CD14-positive monocyte (primary cell): Measurements from ENCODE around the gene SIGLEC9. TPM values are rescaled to one million over a fixed set of nuclear protein-coding genes. Genes with fewer than 3 reads are reported as not detected.
A peak's percentile ranks its signal among the peaks of the same experiment; 100 is the strongest.

Experiments used
- DNase-seq, 3 donors: peaks; one replicate each; pipeline ENCODE4 v3.0.0-alpha.2; 2011 to 2022
- H2AFZ ChIP-seq: 2 replicates; pipeline ENCODE4 v1.6.0; 2012; ENCODE audit warnings: mild to moderate bottlenecking, low read depth, low read length, inconsistent platforms; ENCODE audit not compliant: insufficient read depth, poor library complexity, severe bottlenecking
- H3K27ac ChIP-seq, 2 donors: 1 replicate in 1 of 2; 2 replicates in 1 of 2; pipeline ENCODE4 v1.5.1; 2012 to 2013; ENCODE audit warnings: low read length in 2 of 2, control low read depth in 1 of 2, inconsistent platforms in 1 of 2, low read depth in 1 of 2, mild to moderate bottlenecking in 1 of 2
- H3K27me3 ChIP-seq, 2 donors: one replicate each; pipeline versions ENCODE4 v1.6.0 to v1.6.1; 2011 to 2013; ENCODE audit warnings: low read length in 2 of 2; ENCODE audit not compliant: control insufficient read depth in 2 of 2, insufficient read depth in 2 of 2
- H3K36me3 ChIP-seq, 2 donors: replicated peaks in 1 of 2; 1 replicate in 1 of 2; 2 replicates in 1 of 2; pipeline versions ENCODE4 v1.5.1 to v1.6.1; 2012 to 2013; ENCODE audit warnings: low read length in 2 of 2, control low read depth in 1 of 2, inconsistent platforms in 1 of 2, mild to moderate bottlenecking in 1 of 2; ENCODE audit not compliant: insufficient read depth in 2 of 2, control insufficient read depth in 1 of 2
- H3K4me1 ChIP-seq, 2 donors: 1 replicate in 1 of 2; 2 replicates in 1 of 2; pipeline versions ENCODE4 v1.5.1 to v1.6.1; 2012 to 2013; ENCODE audit warnings: low read length in 2 of 2, control low read depth in 1 of 2, inconsistent platforms in 1 of 2, mild to moderate bottlenecking in 1 of 2, moderate library complexity in 1 of 2; ENCODE audit not compliant: insufficient read depth in 2 of 2, control insufficient read depth in 1 of 2
- H3K4me2 ChIP-seq: replicated peaks from 2 replicates; pipeline ENCODE3; 2012; ENCODE audit warnings: low read length, moderate library complexity, mild to moderate bottlenecking; ENCODE audit not compliant: poor library complexity, severe bottlenecking; ENCODE audit errors: extremely low read depth
- H3K4me3 ChIP-seq, 3 experiments: fragments of 200-600 bp in 1 of 3; sonication (generic) in 1 of 3; replicated peaks in 1 of 3; 1 replicate in 2 of 3; 2 replicates in 1 of 3; pipeline ENCODE4 v1.5.1; 2011 to 2013; ENCODE audit warnings: low read length in 3 of 3, mild to moderate bottlenecking in 3 of 3, control low read depth in 2 of 3, low read depth in 2 of 3, inconsistent platforms in 1 of 3, moderate library complexity in 1 of 3
- H3K79me2 ChIP-seq: 2 replicates; pipeline ENCODE4 v1.6.0; 2012; ENCODE audit warnings: mild to moderate bottlenecking, control low read depth, inconsistent platforms, low read length, moderate library complexity; ENCODE audit not compliant: insufficient read depth
- H3K9ac ChIP-seq: 2 replicates; pipeline ENCODE4 v1.6.0; 2017; ENCODE audit warnings: low read length, mild to moderate bottlenecking; ENCODE audit not compliant: insufficient read depth, poor library complexity, severe bottlenecking
- H3K9me3 ChIP-seq, 2 donors: replicated peaks in 1 of 2; 1 replicate in 1 of 2; 2 replicates in 1 of 2; pipeline versions ENCODE4 v1.5.1 to v1.6.1; 2012 to 2013; ENCODE audit warnings: low read length in 2 of 2, control low read depth in 1 of 2; ENCODE audit not compliant: control insufficient read depth in 1 of 2, insufficient read depth in 1 of 2
- H4K20me1 ChIP-seq: 2 replicates; pipeline ENCODE4 v1.6.0; 2012; ENCODE audit warnings: mild to moderate bottlenecking, low read length, control low read depth, moderate library complexity; ENCODE audit not compliant: insufficient read depth
- H3K27ac Mint-ChIP-seq, 7 donors: one replicate each; pipeline ENCODE4 v1.8.0; 2020; ENCODE audit warnings: mild to moderate bottlenecking in 7 of 7, mixed read lengths in 7 of 7, moderate library complexity in 6 of 7, inconsistent platforms in 2 of 7
- H3K27me3 Mint-ChIP-seq, 3 donors: one replicate each; pipeline ENCODE4 v1.8.0; 2021 to 2022; ENCODE audit warnings: low read depth in 3 of 3, mild to moderate bottlenecking in 3 of 3, mixed read lengths in 3 of 3, moderate library complexity in 3 of 3, inconsistent platforms in 1 of 3
- H3K36me3 Mint-ChIP-seq, 2 donors: one replicate each; pipeline ENCODE4 v1.8.0; 2020; ENCODE audit warnings: mixed read lengths in 2 of 2, inconsistent platforms in 1 of 2, mild to moderate bottlenecking in 1 of 2
- H3K4me1 Mint-ChIP-seq: one replicate; pipeline ENCODE4 v1.8.0; 2020; ENCODE audit warnings: mild to moderate bottlenecking, mixed read lengths
- H3K4me3 Mint-ChIP-seq, 2 donors: one replicate each; pipeline ENCODE4 v1.8.0; 2020; ENCODE audit warnings: mild to moderate bottlenecking in 2 of 2, mixed read lengths in 2 of 2, moderate library complexity in 1 of 2
- H3K9me3 Mint-ChIP-seq, 7 donors: one replicate each; pipeline ENCODE4 v1.8.0; 2020 to 2022; ENCODE audit warnings: mixed read lengths in 7 of 7, mild to moderate bottlenecking in 6 of 7, moderate library complexity in 6 of 7, inconsistent platforms in 2 of 7
- WGBS: methylation state at CpG from one replicate; pipeline ENCODE4 v1.1.5; 2013; ENCODE audit warnings: missing lambda C conversion rate; ENCODE audit not compliant: insufficient coverage; 5-methylcytosine and 5-hydroxymethylcytosine counted together
- intact Hi-C, 2 donors: fragments of 100-400 bp; cut with micrococcal nuclease; formaldehyde crosslinking; loops; one replicate each; pipeline versions ENCODE4 v1.15.0 to v1.15.1; 2023
- polyA plus RNA-seq, 3 donors: library from polyadenylated mRNA; depleted of rRNA in 1 of 3; unstranded in 2 of 3; stranded (reverse) in 1 of 3; fragments of 300-500 nt in 2 of 3; fragments of >200 nt in 1 of 3; fragmentation: Illumina TruSeq in 2 of 3; gene quantifications; 1 replicate in 2 of 3; 2 replicates in 1 of 3; pipeline ENCODE4 v1.2.3, GENCODE V29; 2012 to 2021
- TF ChIP-seq, protein P1 (sequence below): fragments of 200-600 bp; IDR thresholded peaks from one replicate; pipeline ENCODE4 v1.8.0; 2022; ENCODE audit warnings: antibody characterized with exemption, mild to moderate bottlenecking

Gene SIGLEC9
- polyA plus RNA-seq, 3 donors = 87.5 to 137 (median 133) TPM

DNA sequence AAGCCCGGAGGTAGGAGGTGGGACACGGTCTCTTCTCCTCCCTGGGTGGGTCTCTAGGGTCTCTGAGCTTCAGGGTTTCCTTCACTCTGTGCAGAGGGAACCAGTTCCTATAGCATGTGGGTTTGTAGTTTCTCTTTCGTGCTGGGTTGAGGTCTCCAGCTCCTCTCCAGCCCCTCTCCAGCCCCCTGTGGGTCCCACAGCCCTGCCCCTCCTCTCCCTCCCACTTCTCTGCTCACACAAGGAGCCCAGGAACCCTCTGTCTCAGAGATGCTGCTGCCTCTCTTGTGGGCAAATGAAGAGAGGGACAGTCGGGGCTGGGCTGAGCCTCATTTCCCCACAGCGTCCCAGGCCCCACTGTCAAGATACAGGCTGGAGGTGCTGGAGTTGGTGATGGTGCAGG lies 18.8 kb downstream of the SIGLEC9 start:
- H3K4me3 Mint-ChIP-seq = peak overlapping the region; percentile 79 to 92
- peak overlapping the region; percentile 38 for H3K9ac ChIP-seq
- no peak for DNase-seq
- peaks cover 22 to 30% of the 10 kb centered on the region in 2 donors for H3K36me3 ChIP-seq
- H4K20me1 ChIP-seq = peaks cover 8% of the 10 kb centered on the region
- no peaks in the 10 kb centered on the region for H3K9me3 Mint-ChIP-seq
- H3K27me3 Mint-ChIP-seq = no peaks in the 10 kb centered on the region
- intact Hi-C loops = no loop called here
- H3K27me3 ChIP-seq = no peaks in the 10 kb centered on the region
- peaks cover 42 to 74% of the 10 kb centered on the region in 2 donors for H3K36me3 Mint-ChIP-seq
- peaks cover 97% of the 10 kb centered on the region for H3K4me1 Mint-ChIP-seq
- no peaks in the 10 kb centered on the region for H3K9me3 ChIP-seq
- TF ChIP-seq, protein P1, sequence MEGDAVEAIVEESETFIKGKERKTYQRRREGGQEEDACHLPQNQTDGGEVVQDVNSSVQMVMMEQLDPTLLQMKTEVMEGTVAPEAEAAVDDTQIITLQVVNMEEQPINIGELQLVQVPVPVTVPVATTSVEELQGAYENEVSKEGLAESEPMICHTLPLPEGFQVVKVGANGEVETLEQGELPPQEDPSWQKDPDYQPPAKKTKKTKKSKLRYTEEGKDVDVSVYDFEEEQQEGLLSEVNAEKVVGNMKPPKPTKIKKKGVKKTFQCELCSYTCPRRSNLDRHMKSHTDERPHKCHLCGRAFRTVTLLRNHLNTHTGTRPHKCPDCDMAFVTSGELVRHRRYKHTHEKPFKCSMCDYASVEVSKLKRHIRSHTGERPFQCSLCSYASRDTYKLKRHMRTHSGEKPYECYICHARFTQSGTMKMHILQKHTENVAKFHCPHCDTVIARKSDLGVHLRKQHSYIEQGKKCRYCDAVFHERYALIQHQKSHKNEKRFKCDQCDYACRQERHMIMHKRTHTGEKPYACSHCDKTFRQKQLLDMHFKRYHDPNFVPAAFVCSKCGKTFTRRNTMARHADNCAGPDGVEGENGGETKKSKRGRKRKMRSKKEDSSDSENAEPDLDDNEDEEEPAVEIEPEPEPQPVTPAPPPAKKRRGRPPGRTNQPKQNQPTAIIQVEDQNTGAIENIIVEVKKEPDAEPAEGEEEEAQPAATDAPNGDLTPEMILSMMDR = no peak
- WGBS = no CpG with 5 or more reads among the region's 5 CpGs
- peaks cover 99 to 100% of the 10 kb centered on the region in 2 donors for H3K4me1 ChIP-seq
- H2AFZ ChIP-seq = no peak overlapping the region
- H3K27ac ChIP-seq = peak overlapping the region; percentile 98 to 99
- peaks cover 75% of the 10 kb centered on the region for H3K79me2 ChIP-seq
- H3K4me3 ChIP-seq = peak overlapping the region; percentile 30 to 72 (median 44)
- peak overlapping the region; percentile 85 for H3K4me2 ChIP-seq
- H3K27ac Mint-ChIP-seq = peak overlapping the region in 6 of 7 donors; percentile 60 to 100 (median 84)

GRCh38 chr19:51144482-51145045 lies 19.9 kb downstream of the SIGLEC9 start:
- intact Hi-C loops = loop anchor here (5.0 kb wide), 2 partner anchors 32 to 37 kb away; partner anchors contain the start of gene CTU1 (in 1 of the 2)
- WGBS = 88% methylated on average over 7 of the region's 11 CpGs
- Histone ChIP-seq H4K20me1 (peaks cover 8% of the 10 kb centered on the region), H3K27ac (peak overlapping the region in 1 of 2 donors; percentile 99), H3K4me2 (peak overlapping the region; percentile 85), H3K9ac (peak overlapping the region; percentile 45), H2AFZ (no peak overlapping the region), H3K4me1 (peaks cover 98 to 100% of the 10 kb centered on the region in 2 donors), H3K27me3 (no peaks in the 10 kb centered on the region), H3K36me3 (peaks cover 22 to 30% of the 10 kb centered on the region in 2 donors), H3K4me3 (peak overlapping the region; percentile 30 to 72 (median 44)), H3K79me2 (peaks cover 84% of the 10 kb centered on the region), H3K9me3 (no peaks in the 10 kb centered on the region)
- H3K36me3 Mint-ChIP-seq = peaks cover 40 to 69% of the 10 kb centered on the region in 2 donors
- peak overlapping the region; percentile 45 to 92 for H3K4me3 Mint-ChIP-seq
- H3K27me3 Mint-ChIP-seq = no peaks in the 10 kb centered on the region
- H3K27ac Mint-ChIP-seq = peak overlapping the region in 1 of 7 donors; percentile 57
- no peaks in the 10 kb centered on the region for H3K9me3 Mint-ChIP-seq
- DNase-seq = no peak
- H3K4me1 Mint-ChIP-seq = peaks cover 97% of the 10 kb centered on the region
- TF ChIP-seq, protein P1 = no peak
